Fibroblast of villous mesenchyme (primary cell): ENCODE measurements around the gene MRPS26. TPM values are rescaled to one million over a fixed set of nuclear protein-coding genes. Genes with fewer than 3 reads are reported as not detected.

Experiments
- DNase-seq: peaks from one replicate; pipeline ENCODE4 v3.0.0-alpha.2; 2010; ENCODE audit warnings: low read depth
- H3K4me3 ChIP-seq: 2 replicates; pipeline ENCODE4 v1.5.1; 2011; ENCODE audit warnings: low read depth, mild to moderate bottlenecking, low read length
- total RNA-seq: library from RNA; depleted of rRNA; stranded (reverse); fragments of >200 nt; gene quantifications from 2 replicates; pipeline ENCODE4 v1.2.3, GENCODE V29; 2012
- TF ChIP-seq, protein P1 (sequence below): IDR thresholded peaks from 2 replicates; pipeline ENCODE4 v1.5.1; 2012; ENCODE audit warnings: low read depth, mild to moderate bottlenecking, low read length; ENCODE audit not compliant: insufficient read depth

Gene MRPS26
- total RNA-seq, 1 donor, result 26.8 TPM

DNA sequence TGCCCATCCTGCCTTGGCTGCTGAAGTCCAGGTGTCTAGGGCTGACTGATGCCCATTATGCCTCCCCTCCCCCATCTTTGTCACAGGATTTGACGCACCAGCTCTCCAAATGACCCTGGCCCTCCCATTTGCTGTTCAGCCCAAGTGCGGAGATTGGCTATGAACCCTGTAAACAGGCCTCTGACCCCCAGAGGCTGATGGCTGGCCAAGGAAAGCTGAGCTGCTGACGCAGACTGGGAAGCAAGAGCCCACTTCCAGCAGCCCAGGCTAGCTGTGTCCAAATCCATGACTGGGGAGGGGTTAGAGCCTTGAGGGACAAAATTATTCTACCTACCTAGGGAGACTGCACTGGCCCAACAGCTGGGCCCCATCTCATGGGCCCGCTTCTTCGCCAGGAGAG lies 3.2 kb upstream of the MRPS26 start:
- TF ChIP-seq, protein P1, sequence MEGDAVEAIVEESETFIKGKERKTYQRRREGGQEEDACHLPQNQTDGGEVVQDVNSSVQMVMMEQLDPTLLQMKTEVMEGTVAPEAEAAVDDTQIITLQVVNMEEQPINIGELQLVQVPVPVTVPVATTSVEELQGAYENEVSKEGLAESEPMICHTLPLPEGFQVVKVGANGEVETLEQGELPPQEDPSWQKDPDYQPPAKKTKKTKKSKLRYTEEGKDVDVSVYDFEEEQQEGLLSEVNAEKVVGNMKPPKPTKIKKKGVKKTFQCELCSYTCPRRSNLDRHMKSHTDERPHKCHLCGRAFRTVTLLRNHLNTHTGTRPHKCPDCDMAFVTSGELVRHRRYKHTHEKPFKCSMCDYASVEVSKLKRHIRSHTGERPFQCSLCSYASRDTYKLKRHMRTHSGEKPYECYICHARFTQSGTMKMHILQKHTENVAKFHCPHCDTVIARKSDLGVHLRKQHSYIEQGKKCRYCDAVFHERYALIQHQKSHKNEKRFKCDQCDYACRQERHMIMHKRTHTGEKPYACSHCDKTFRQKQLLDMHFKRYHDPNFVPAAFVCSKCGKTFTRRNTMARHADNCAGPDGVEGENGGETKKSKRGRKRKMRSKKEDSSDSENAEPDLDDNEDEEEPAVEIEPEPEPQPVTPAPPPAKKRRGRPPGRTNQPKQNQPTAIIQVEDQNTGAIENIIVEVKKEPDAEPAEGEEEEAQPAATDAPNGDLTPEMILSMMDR, result no peak
- no peak overlapping the region for H3K4me3 ChIP-seq
- no peak for DNase-seq

DNA sequence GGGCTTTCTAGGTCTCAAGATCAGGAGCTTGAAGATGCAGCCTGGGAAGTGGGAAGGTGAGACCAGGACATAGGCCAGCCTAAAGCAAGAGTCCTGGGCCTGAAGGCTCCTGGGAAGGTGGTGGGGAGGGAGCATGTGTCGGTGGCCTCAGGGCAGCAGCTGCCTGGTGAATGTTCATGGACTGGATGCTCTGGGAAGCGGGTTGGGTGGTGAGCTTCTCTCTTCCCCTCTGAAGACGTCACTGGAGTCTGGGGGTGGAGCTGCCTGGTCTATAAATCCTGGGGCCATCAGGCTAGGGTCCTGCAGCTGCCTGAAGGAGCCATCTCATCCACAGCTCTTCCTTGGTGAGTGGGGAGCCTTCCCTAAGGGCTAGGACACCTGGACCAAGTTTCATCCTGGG lies 2.5 kb upstream of the MRPS26 start, which contains the start of gene GNRH2:
TSS of gene GNRH2 (plus strand) at position 301 of the 400 bp plus-strand sequence. CDS start 793 bp downstream, outside the sequence.
- no peak for DNase-seq
- H3K4me3 ChIP-seq, result no peak within 1 kb of the TSS
- TF ChIP-seq, protein P1, result no peak

DNA sequence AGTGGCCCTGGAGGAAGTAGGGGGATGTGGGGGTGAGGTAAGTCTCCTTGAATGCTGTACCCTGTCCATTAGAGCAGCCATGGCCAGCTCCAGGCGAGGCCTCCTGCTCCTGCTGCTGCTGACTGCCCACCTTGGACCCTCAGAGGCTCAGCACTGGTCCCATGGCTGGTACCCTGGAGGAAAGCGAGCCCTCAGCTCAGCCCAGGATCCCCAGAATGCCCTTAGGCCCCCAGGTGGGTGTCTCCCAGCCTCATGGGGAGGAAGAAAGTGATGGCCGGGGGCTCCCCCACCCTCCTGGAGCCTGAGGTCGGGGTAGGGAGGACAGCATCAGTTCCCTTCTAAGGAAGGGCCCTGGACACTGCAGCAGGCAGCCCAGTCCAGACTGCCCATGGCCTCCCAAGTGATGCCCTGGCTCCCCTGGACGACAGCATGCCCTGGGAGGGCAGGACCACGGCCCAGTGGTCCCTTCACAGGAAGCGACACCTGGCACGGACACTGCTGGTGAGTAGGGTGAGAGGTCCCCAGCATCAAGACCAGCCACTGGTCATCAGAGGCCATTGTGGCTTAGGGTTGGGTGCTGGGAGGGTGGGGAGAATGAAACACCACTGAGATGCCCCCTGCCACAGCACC lies 1.4 kb upstream of the MRPS26 start:
- TF ChIP-seq, protein P1, result no peak
- no peak for DNase-seq
- H3K4me3 ChIP-seq, result no peak overlapping the region

DNA sequence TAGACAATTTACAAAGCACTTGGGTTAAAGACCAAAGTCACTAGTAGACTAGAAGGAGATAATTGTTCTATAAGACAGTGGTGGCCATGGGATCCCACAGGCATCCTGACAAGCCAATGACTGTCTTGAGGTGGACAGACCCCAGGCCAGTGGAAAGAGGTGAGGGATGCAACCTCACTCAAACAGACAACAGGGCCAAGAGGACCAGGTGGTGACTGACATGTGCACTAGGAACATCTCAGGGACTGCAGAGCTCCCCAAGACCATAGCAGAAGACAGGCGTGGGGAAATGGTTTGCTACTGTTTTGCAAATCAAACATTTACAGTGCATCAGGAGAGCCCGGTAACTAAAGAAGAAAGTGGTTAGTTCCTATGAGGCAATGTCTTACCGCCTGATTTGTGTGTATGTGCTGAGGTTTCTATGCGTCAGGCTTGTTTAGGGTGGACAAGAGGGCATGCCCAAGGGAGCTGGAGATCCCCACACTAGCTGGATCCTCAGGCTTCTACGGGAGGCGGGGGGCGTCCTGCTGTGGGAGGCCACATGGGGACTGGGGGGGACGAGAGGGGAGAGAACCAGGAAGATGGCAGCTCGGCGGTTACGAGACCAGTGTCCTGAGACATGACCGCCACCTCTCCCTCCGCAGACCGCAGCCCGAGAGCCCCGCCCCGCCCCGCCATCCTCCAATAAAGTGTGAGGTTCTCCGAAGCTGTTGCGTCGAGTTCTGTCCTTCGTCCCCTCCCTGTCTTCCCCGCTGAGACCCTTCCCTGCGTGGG lies 623 bp upstream of the MRPS26 start:
- DNase-seq, result peak; percentile 84
- H3K4me3 ChIP-seq, result peak overlapping the region; percentile 82
- TF ChIP-seq, protein P1, result no peak

DNA sequence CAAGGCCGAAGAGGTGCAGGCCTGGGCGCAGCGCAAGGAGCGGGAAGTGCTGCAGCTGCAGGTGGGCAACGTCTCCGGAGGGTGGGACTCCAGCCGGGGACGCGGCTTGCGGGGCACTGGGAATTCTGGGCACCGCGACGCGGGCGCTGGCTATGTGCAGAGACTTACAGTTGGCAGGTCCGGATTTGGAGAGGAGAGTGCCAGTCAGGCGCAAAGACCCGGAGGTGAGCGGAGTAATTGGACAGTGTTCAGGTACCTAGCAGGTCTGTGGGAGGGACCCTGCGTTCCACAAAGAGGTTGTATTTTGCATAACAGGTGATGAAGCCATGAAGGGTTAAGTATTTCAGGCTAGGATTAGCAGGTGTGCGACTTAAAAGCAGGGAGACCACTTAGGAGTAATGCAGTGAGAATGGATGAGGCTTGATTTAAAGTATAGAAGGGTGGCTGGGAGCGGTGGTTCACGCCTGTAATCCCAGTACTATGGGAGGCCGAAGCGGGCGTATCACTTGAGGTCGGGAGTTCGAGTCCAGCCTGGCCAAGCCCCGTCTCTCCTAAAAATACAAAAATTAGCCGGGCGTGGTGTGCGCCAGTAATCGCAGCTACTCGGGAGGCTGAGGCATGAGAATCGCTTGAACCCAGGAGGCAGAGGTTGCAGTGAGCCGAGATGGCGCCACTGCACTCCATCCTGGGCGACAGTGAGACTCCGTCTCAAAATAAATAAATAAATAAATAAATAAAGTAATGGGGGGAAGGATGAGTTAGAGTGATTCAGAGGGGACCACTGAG lies 1.0 kb downstream of the MRPS26 start:
- no peak for DNase-seq
- peak overlapping the region; percentile 82 for H3K4me3 ChIP-seq
- TF ChIP-seq, protein P1, result no peak

DNA sequence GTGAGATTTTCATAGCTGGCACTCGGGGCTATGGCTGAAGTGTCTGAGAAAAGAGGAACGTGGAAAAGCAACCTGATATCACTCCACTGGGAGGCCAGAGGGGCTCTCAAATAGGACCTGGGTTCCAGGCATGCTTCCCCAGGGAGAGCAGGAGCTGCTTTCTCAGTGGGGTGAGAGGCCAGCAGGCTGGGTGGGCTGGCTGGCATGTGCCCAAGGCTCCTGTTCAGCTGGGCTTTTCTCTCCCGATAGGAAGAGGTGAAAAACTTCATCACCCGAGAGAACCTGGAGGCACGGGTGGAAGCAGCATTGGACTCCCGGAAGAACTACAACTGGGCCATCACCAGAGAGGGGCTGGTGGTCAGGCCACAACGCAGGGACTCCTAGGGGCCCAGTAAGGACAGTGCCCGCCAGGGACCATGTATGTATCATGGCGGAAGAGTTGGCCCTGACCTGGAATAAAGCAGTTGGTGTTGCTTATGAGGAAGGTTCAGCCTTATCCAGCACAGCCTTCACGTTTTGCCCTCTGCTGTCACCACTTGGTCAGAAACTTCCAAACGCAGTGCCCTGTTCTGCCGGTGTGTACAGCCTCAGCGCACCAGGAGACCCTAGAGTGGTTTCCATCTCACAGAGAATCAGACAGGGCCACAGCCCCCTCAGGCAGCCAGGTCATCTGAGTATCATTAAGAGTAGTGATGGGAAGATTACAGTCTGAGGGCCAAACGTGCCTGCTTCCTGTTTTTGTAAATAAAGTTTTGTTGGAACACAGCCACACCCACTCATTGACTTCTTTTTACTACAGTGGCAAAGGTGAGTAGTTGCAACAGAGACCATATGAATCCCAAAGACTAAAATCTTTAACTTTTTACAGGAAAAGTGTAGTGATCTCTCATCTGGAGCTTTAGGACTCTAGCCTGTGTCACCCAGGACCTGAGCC lies 1.9 kb downstream of the MRPS26 start:
- no peak for DNase-seq
- TF ChIP-seq, protein P1, result no peak
- no peak overlapping the region for H3K4me3 ChIP-seq
